Measurements from ENCODE around the gene DUSP22.

Gene DUSP22

DNA sequence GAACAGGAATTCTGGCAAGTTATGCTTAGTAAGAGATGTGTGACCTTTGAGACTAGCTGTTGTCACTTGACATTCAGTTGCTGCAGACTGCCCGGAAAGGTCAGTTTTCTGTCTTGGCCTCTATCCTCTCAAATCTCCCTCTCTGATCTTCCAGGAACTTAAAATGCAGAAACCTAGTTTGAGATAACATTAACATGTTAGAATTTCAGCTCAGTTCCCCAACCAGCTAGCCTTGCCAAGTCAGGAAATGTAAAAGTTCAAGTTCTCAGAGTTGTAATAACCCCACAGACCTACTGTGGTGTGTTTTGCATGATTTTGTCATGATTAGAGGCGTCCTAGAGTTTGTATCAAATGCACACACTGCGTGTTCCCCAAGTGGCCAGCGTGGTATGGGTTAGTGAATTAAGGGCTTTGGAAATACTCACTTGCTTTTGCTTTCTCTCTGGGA is 46.6 kb downstream of the DUSP22 start:
- H3K9me3 ChIP-seq (ENCODE audit: control insufficient read depth, low read length) = no peaks in the 10 kb centered on the region
- H3K4me3 ChIP-seq (ENCODE audit: low read length) = no peak overlapping the region
- no peaks in the 10 kb centered on the region for H3K36me3 ChIP-seq (ENCODE audit: control insufficient read depth, insufficient read depth, low read length, severe bottlenecking)
- H3K4me1 ChIP-seq (ENCODE audit: control insufficient read depth, insufficient read depth, low read length) = peaks cover 7% of the 10 kb centered on the region
- no peak for DNase-seq (ENCODE audit: low read depth)
- H3K27me3 ChIP-seq (replicated peaks; ENCODE audit: control insufficient read depth, insufficient read depth, low read length) = peaks cover 12% of the 10 kb centered on the region
- no peak overlapping the region for H3K9ac ChIP-seq (ENCODE audit: low read length)

DNA sequence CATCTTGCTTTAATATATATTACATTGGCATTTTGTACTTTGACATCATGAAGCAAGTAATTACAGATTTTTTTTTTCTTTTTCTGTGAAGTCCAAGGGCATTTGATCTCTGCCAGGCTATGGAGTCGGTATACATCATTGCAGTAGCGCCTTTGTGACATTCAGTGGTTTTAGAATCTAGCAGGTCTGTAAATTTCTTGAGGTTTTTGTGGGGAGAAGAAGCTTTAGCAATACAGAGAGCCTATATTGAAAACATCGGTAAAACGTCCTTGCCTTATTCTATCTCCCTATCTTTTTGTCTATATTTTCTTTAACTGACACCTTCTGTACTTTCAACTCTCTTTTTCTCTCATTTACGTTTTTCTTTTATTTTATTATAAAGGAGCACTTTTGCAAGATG is 47.2 kb downstream of the DUSP22 start:
- Histone ChIP-seq H3K4me3 (ENCODE audit: low read length) (no peak overlapping the region), H3K4me1 (ENCODE audit: control insufficient read depth, insufficient read depth, low read length) (peaks cover 7% of the 10 kb centered on the region), H3K9me3 (ENCODE audit: control insufficient read depth, low read length) (no peaks in the 10 kb centered on the region), H3K9ac (ENCODE audit: low read length) (no peak overlapping the region), H3K36me3 (ENCODE audit: control insufficient read depth, insufficient read depth, low read length, severe bottlenecking) (no peaks in the 10 kb centered on the region), H3K27me3 (replicated peaks; ENCODE audit: control insufficient read depth, insufficient read depth, low read length) (peaks cover 12% of the 10 kb centered on the region)
- DNase-seq (ENCODE audit: low read depth) = no peak

DNA sequence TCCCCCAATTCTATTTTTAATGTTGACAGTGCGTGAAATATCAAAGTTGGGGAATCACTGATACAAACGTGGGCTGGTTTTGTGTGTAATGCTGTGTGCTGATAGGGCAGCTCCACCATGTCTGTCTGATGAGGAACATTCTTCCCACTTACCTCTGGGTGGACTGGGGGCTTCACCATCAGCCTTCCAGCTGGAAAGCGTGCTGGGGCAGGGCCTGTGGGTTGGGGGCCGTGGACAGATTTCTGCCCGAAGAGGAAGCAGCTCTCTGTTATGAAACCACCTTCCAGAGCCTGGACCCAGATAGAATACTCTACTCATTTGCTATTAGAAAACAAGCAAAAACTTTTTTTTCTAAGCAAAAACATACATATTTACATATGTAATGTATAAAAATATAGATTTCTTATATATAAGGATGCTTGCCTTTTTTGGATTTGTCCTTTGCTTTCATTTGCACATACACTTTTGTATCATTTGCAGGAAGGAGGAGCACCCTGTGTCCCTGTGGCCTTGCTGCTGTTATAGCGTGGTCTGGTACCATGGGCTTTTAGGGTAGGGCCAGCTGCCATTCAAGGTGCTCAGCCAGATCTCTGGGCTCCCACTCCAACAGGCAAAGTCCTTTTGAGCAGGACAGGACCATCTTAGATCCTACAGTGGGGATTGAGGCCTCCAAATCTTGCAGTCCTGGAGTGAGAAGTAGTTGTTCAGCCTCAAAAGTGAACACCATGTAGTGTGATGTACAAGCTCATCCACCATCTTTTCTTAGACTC is 48.1 kb downstream of the DUSP22 start:
- no peak overlapping the region for H3K4me3 ChIP-seq (ENCODE audit: low read length)
- no peaks in the 10 kb centered on the region for H3K36me3 ChIP-seq (ENCODE audit: control insufficient read depth, insufficient read depth, low read length, severe bottlenecking)
- DNase-seq (ENCODE audit: low read depth) = no peak
- peaks cover 12% of the 10 kb centered on the region for H3K27me3 ChIP-seq (replicated peaks; ENCODE audit: control insufficient read depth, insufficient read depth, low read length)
- no peaks in the 10 kb centered on the region for H3K9me3 ChIP-seq (ENCODE audit: control insufficient read depth, low read length)
- no peak overlapping the region for H3K9ac ChIP-seq (ENCODE audit: low read length)
- H3K4me1 ChIP-seq (ENCODE audit: control insufficient read depth, insufficient read depth, low read length) = peaks cover 12% of the 10 kb centered on the region

DNA sequence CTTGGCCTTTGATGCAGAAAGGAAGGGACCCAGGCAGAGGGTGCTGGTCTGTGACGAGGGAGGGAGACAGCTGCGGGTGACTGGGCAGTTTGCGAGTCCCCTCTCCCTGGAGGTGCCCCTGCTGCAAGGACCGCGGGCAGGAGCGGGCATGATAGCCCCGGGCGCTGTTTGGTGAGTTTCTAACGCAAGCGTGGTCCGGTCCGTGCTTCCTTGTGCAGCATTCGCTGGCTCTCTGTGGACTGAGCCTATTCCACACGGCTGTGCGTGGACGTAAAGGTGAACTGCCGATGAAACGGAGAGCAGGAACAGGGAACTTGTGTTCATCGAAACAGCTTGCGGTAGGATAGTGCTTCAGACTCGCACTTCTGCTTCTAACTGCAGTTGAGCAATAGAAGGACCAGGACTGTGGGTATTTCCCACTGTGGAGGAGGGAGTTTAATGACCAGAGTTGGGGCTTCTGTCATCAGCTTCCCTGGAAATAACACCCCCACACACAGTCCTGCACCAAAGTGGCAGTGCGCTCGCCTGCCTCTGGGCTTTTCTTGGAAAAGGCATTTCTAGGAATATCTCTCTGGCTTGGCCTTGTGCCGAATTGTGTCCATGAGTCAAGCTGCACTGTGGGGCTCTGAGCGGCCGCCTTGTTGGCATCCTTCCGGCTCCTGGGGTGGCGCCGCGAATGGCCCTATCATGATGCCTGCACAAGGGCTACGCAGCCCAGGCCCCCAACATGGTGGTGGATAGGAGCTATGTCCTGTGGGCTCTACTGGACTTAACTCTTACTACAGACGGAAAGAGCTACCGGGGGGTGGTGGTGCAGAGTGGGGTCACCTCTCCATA is 48.9 kb downstream of the DUSP22 start:
- Histone ChIP-seq H3K4me1 (ENCODE audit: control insufficient read depth, insufficient read depth, low read length) (peaks cover 18% of the 10 kb centered on the region), H3K27me3 (replicated peaks; ENCODE audit: control insufficient read depth, insufficient read depth, low read length) (peaks cover 12% of the 10 kb centered on the region), H3K9me3 (ENCODE audit: control insufficient read depth, low read length) (no peaks in the 10 kb centered on the region), H3K4me3 (ENCODE audit: low read length) (no peak overlapping the region), H3K9ac (ENCODE audit: low read length) (no peak overlapping the region), H3K36me3 (ENCODE audit: control insufficient read depth, insufficient read depth, low read length, severe bottlenecking) (no peaks in the 10 kb centered on the region)
- no peak for DNase-seq (ENCODE audit: low read depth)

DNA sequence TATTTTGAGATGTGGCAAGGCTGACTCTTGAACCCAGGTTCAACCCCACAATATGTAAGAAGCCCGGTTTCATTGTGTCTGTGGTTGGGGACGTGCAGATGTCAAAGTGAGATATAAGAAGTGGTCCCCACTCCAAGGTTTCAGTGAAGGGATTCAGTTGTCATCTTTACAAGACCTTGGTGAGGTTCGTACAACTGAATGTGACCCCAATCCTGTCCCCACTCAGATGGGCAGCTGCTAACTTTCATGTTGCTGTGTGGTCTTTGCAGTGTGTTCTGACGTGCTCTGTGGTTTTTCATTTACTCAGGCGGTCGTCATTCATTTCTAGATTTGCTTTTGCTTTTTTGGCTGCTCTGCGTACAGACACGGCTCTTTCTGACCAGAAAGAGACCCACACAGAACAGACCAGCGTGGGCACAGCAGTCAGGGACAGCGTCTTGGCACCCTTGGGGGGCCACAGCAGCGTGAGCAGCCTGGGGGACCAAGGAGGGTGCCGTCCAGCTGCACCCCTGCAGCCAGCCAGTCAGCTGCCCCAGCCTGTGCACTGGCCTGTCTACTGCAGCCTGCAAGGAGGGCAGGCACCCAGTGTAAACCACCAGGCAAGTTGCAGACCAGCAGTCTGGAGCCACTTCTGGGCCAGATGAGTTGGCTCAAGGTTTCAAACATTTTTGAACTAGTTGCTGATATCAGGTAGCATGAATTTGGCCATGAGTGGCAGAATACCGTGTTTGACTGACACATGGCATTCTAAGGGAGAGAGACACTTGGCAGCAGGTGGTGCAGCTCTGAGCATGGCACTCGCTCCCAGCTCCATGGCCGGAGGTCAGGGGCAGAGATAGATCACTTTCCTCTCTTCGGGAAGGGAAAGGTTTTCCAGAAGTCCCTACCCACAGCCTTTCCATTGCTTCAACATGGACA is 49.9 kb downstream of the DUSP22 start:
- H3K9ac ChIP-seq (ENCODE audit: low read length) = no peak overlapping the region
- peaks cover 8% of the 10 kb centered on the region for H3K27me3 ChIP-seq (replicated peaks; ENCODE audit: control insufficient read depth, insufficient read depth, low read length)
- H3K4me1 ChIP-seq (ENCODE audit: control insufficient read depth, insufficient read depth, low read length) = peaks cover 24% of the 10 kb centered on the region
- H3K36me3 ChIP-seq (ENCODE audit: control insufficient read depth, insufficient read depth, low read length, severe bottlenecking) = no peaks in the 10 kb centered on the region
- no peaks in the 10 kb centered on the region for H3K9me3 ChIP-seq (ENCODE audit: control insufficient read depth, low read length)
- H3K4me3 ChIP-seq (ENCODE audit: low read length) = no peak overlapping the region
- DNase-seq (ENCODE audit: low read depth) = no peak

DNA sequence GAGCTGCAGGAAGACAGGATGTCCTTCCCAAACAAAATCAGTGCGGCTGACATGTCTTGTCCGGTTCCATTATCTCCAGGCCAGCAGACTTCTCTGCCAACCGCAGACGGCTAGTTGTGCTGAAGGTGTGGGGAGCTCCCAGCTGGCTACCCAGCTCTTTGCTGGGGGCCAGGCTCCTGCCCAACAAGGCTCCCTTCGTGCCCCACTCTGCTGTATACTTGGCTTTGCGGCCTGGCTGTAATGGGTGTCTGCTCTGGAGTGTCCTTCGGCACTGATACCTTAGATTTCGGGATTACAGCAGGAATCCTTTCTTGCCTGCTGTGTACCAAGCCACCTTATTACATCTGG is 50.5 kb downstream of the DUSP22 start:
- no peaks in the 10 kb centered on the region for H3K9me3 ChIP-seq (ENCODE audit: control insufficient read depth, low read length)
- no peak overlapping the region for H3K9ac ChIP-seq (ENCODE audit: low read length)
- H3K27me3 ChIP-seq (replicated peaks; ENCODE audit: control insufficient read depth, insufficient read depth, low read length) = peaks cover 2% of the 10 kb centered on the region
- H3K36me3 ChIP-seq (ENCODE audit: control insufficient read depth, insufficient read depth, low read length, severe bottlenecking) = peaks cover under 1% of the 10 kb centered on the region
- peaks cover 24% of the 10 kb centered on the region for H3K4me1 ChIP-seq (ENCODE audit: control insufficient read depth, insufficient read depth, low read length)
- no peak for DNase-seq (ENCODE audit: low read depth)
- no peak overlapping the region for H3K4me3 ChIP-seq (ENCODE audit: low read length)

DNA sequence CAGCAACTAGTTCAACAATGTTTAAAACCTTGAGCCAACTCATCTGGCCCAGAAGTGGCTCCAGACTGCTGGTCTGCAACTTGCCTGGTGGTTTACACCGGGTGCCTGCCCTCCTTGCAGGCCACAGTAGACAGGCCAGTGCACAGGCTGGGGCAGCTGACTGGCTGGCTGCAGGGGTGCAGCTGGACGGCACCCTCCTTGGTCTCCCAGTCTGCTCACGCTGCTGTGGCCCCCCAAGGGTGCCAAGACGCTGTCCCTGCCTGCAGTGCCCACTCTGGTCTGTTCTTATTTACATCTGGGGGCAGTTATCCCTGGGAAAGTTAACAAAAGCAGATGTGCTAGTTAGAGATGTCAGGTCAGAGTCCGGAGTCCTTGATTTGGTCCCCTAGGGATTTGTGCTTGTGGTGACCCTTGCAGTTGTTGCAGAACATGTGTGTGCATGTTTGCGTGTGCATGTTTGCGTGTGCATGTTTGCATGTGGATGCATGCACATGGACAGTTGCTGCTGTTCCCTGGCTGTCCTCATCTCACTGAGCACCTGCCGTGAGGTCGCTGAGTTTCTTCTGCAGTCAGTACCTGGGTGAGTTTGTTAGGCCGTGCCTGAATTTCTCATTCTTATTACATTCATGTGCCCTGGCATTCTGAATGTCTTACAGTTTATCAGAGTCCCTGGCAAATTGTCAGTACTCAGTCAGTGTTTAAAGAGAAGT is 51.1 kb downstream of the DUSP22 start:
- no peaks in the 10 kb centered on the region for H3K9me3 ChIP-seq (ENCODE audit: control insufficient read depth, low read length)
- H3K4me3 ChIP-seq (ENCODE audit: low read length) = no peak overlapping the region
- no peak overlapping the region for H3K9ac ChIP-seq (ENCODE audit: low read length)
- peaks cover 24% of the 10 kb centered on the region for H3K4me1 ChIP-seq (ENCODE audit: control insufficient read depth, insufficient read depth, low read length)
- no peak for DNase-seq (ENCODE audit: low read depth)
- peaks cover 6% of the 10 kb centered on the region for H3K36me3 ChIP-seq (ENCODE audit: control insufficient read depth, insufficient read depth, low read length, severe bottlenecking)
- no peaks in the 10 kb centered on the region for H3K27me3 ChIP-seq (replicated peaks; ENCODE audit: control insufficient read depth, insufficient read depth, low read length)

DNA sequence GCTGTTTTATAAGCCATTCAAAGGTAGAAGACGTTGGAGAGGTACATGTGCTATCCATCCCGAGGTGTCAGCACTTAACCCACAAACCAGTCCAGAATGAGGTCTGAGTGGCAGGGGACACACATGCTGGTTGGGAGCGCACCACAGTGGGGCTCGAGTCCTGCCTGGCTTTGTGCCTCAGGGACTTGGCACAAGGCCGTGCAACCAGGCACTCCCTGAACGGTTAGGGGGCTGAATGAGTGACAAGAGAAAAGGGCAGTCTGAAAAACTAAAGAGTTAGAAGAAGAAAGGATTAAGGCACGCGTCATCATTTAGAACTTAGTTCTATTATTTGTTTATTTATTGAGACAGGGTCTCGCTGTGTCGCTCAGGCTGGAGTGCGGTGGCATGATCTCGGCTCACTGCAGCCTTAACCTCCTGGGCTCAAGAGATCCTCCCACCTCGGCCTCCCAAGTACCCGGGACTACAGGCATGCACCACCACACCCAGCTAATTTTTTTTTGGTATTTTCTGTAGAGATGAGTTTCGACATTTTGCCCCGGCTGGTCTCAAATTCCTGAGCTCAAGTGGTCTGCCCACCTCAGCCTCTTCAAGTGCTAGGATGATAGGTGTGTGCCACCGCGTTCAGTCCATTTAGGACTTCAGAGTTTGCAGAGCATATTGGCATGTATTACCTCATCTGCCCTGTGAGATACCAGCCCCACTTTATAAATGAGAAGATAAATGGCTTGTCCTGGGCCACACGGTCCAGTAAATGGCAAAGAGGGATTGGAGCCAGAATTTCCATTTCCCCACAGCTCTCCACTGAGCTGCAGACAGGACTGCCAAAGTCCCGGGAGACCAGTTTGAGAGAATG is 51.9 kb downstream of the DUSP22 start:
- H3K9ac ChIP-seq (ENCODE audit: low read length) = no peak overlapping the region
- peaks cover 14% of the 10 kb centered on the region for H3K36me3 ChIP-seq (ENCODE audit: control insufficient read depth, insufficient read depth, low read length, severe bottlenecking)
- no peaks in the 10 kb centered on the region for H3K27me3 ChIP-seq (replicated peaks; ENCODE audit: control insufficient read depth, insufficient read depth, low read length)
- no peaks in the 10 kb centered on the region for H3K9me3 ChIP-seq (ENCODE audit: control insufficient read depth, low read length)
- DNase-seq (ENCODE audit: low read depth) = no peak
- peaks cover 16% of the 10 kb centered on the region for H3K4me1 ChIP-seq (ENCODE audit: control insufficient read depth, insufficient read depth, low read length)
- H3K4me3 ChIP-seq (ENCODE audit: low read length) = no peak overlapping the region

DNA sequence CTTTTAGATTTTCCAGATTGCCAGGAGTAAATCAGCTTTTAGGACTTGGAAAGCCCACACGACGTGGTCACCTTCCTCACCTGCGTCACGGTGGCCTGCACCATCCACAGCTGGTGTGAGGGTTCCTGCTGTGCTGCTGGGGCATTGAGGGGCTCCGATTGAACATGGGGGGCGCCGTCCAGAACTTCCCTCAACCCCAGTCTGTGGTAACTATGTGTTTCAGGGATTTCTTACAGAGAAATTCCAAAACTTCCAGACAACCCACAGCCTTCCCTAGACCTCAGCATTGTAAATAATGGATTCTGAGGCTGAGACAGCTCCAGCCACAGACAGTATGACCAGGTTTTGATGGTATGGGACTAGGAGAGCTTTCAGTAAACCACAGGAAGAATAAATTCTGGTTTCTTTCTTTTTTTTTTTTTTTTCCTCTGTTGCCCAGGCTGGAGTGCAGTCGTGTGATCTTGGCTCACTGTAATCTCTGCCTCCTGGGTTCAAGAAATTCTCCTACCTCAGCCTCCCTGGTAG is 52.6 kb downstream of the DUSP22 start:
- Histone ChIP-seq H3K9me3 (ENCODE audit: control insufficient read depth, low read length) (no peaks in the 10 kb centered on the region), H3K4me3 (ENCODE audit: low read length) (no peak overlapping the region), H3K36me3 (ENCODE audit: control insufficient read depth, insufficient read depth, low read length, severe bottlenecking) (peaks cover 21% of the 10 kb centered on the region), H3K4me1 (ENCODE audit: control insufficient read depth, insufficient read depth, low read length) (peaks cover 16% of the 10 kb centered on the region), H3K9ac (ENCODE audit: low read length) (no peak overlapping the region), H3K27me3 (replicated peaks; ENCODE audit: control insufficient read depth, insufficient read depth, low read length) (no peaks in the 10 kb centered on the region)
- no peak for DNase-seq (ENCODE audit: low read depth)

Data from adipocyte (in vitro differentiated cells).